ENCODE results near the gene NDC1.
"Not testable (repeated sequence)": the region's sequence is repeated elsewhere in the genome, so short reads cannot be mapped to it uniquely, and the experiment has no call there.

Gene NDC1

DNA sequence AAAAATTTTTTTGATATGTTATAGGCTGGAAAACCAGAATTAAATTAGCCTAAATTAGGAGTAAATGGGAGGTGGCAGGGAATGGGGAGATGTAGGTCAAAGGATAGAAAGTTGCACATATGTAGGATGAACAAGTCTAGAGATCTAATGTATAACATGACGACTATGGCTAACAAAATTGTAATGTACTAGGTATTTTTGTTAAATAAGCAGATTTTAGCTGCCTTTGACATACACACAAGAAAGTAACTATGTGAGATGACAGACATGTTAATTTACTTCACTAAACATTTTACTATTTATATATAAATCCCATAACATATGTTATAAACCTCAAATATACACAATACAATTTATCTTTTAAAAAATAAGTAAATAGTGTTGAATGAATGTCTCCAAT, 68.9 kb downstream of the NDC1 start:
- no peak for DNase-seq (ENCODE audit: insufficient read length, low spot score)
- no peak for FAIRE-seq

DNA sequence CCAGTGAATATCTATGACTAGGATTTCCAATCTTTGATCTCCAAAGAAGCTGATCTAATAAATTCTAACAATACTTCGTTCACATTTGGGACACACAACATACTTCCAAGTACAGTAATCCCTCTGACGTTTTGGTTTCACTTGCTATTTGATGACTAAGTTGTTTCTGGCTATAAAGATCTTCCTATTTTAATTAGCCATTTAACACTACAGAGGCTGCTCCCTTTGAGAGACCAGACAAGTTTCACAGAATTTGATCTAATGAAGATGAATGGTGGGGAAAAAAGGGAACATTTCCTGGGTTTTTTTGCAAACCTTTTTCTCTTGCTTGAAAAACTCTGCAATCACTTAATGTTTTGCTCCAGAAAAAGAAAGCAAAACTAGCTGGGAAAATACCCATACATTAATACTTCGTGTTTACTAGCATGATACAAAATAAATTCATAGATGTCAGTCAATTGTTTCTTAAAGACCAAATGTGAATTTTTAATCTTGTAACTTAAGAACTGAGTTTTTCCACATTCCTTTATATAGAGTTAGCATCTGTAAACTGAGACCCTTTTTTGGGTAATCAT, 71.2 kb downstream of the NDC1 start:
- DNase-seq (ENCODE audit: insufficient read length, low spot score) (no peak), FAIRE-seq (no peak)

DNA sequence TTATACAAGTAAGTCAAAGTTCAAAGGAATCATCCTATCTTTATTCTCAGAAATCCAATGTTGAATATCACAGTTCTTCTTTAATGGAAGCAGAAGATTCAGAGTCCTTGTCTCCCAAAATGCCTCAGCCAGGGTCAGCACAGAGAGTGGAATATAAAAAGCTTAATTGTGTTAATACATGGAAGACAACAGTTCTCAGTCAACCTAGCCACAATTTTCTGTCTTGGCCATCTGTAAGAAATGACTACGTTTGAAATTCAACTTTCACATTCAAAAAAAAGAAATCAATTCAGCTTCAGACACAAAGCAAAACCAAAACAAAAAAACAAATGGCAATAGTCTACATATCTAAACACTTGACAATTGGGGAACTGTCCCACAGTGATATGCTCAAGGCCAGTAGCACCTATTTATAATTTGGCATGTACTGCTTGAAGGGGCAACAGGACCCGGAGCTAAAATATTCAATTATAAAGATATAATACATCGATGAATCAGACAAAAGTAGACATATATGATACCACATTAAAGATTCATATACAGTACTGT, 71.8 kb downstream of the NDC1 start:
- DNase-seq (ENCODE audit: insufficient read length, low spot score), result no peak
- no peak for FAIRE-seq

DNA sequence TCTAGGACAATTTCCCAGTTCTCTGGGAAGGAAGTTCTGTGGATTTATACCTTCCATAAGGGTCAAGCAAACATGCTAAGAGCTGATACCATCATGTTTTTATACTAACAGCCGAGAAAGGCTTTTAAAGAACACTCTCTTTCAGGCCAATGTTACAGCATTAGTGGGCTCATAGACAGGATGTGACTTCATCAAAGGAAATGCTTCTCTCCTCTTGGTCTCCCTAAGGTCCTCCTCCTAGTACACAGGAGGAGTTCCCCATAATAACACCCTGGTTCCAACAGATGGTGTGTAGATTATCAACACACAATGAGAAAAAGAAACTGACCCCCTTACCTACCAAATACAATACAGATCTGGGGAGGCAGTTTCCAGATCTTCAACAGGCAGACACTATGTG, 72.4 kb downstream of the NDC1 start:
- no peak for DNase-seq (ENCODE audit: insufficient read length, low spot score)
- no peak for FAIRE-seq

DNA sequence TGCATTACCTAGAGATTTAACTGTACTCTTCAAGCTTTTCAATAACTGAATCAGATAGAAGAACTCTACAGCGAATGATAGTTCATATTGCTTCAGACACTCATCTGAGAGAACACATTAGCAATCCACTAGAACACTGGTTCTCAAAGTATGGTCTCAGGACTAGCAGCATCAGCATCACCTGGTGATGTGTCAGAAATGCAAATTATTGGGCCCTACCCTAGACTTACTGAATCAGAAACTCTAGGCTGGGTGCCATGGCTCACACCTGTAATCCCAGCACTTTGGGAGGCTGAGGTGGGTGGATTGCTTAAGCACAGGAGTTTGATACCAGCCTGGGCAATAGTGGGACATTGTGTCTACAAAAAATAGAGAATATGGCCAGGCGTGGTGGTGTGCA, 74.2 kb downstream of the NDC1 start:
- no peak for DNase-seq (ENCODE audit: insufficient read length, low spot score)
- no peak for FAIRE-seq

DNA sequence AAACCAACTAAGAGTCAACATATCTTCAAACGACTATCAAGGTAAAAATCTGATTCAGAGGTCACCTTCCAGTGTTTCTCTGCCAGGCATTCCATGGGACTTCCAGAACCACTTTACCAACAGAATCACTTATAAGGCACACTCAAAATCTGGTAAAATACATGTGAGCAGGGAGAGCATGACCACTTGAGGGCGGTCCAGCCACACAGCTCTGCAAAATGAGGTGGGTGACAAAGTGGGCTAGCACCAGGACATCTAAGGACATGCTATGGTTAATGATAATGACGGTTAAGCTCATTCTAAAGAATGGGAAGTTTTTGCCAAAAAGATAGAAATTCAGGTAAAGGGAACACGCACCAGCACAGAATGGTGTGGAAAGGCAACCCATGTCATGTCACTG, 74.6 kb downstream of the NDC1 start:
- FAIRE-seq (peak; percentile 40), DNase-seq (ENCODE audit: insufficient read length, low spot score) (no peak)

DNA sequence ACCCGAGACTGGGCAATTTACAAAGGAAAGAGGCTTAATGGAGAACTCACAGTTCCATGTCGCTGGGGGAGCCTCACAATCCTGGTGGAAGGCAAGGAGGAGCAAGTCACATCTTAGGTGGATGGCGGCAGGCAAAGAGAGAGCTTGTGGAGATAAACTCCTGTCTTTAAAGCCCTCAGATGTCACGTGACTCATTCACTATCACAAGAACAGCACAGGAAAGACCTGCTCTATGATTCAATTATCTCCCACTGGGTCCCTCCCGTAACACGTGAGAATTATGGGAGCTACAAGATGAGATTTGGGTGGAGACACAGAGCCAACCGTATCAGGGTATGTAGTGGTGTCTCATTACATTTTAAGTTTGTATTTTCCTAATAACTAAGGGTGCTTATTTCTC, 77.6 kb downstream of the NDC1 start:
- FAIRE-seq, result not testable (repeated sequence)

DNA sequence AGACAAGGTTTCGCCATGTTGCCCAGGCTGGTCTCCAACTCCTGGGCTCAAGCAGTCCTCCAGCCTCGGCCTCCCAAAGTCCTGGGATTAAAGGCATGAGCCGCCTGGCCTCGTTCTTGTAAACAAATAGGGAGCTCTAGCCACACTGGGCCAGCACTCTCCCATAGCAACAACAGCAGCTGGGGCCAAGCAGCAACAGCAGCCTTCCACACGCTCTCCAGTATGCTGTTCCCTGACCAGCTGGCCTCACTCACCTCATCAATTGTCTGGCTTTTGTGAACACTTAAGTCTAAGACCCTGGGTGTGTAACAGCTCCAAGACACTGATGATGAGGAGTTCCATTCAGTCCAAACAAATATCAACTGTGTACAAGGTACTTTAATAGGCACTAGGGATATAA, 82.2 kb downstream of the NDC1 start:
- FAIRE-seq, result no peak
- DNase-seq (ENCODE audit: insufficient read length, low spot score), result no peak

More for the DNA sequence above, 77.6 kb downstream of the NDC1 start:
- not testable (repeated sequence) for DNase-seq (ENCODE audit: insufficient read length, low spot score)

DNA sequence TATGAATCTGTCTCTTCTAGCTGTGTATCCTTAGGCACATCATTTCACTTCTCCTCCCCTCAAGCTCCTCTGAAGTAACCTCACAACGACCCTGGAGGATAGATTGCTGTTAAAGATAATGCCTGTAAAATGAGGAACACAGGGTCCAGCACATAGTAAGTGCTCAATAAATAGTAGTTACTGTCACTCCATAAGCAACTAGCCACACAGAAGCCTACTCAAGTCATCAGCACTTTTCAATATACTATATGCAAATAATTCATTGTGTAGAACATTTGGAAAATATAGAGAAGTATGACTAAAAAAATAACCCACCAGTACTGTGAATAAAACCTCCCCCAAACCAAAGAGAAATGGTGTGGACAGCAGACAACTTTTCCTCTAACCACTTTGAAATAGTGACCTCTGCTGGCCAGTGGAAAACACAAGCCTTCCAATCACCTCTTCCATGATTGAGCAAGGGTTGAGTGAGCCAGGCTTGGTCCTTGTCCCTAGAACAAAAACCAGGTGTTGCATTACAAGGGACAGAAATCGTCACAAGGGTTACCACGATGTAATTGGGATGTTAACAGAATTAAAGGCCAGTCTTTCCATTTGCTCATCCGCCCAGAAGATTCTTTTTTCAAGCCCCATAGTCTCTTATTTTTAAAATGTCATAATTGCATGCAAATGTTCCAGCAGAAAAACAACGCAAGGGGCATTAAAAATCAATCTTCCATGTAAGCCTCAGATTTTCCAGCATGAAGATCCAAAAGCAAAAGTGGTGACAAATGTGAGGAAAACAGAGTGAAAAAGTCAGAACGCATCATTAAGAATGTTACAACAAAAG, 83.4 kb downstream of the NDC1 start:
- DNase-seq (ENCODE audit: insufficient read length, low spot score) (peak; percentile 49), FAIRE-seq (no peak)

DNA sequence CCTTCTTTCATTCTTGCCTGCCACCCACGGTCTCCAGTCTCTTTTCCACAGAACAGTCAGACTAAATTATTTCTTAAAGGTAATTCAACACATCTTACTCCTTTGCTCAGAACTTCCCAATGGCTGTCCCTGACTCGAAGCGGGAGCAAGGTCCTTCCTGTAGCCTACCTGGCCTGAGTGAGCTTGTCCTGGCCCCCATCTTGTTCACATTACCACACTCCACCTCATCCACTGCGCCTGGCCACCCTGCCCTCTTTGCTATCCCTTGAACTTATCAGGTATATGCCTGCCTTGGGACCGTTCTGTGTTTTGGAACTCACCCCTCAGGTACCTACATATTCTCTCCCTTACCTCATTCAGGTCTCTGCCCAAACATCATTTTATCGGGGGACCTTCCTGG, 85.8 kb downstream of the NDC1 start:
- FAIRE-seq (no peak), DNase-seq (ENCODE audit: insufficient read length, low spot score) (no peak)

DNA sequence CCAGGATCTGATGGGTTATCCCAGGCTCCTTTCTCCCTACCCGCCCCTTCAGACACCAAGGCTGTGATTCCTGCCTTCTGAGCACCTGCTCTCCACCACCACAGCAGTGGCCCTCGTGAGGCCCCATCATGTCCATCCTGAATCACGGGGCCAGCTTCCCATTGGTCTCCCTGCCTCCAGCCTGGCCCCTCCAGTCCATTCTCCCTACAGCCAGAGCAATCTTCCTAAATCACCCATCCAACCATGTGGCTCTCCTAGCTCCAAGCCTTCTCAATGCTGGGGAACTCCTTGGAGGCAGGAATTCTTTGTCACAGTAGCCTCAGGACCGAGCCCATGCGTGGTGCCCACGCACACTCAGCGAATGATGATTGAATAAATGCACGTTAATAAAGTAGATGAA, 90.3 kb downstream of the NDC1 start:
- no peak for FAIRE-seq
- no peak for DNase-seq (ENCODE audit: insufficient read length, low spot score)

DNA sequence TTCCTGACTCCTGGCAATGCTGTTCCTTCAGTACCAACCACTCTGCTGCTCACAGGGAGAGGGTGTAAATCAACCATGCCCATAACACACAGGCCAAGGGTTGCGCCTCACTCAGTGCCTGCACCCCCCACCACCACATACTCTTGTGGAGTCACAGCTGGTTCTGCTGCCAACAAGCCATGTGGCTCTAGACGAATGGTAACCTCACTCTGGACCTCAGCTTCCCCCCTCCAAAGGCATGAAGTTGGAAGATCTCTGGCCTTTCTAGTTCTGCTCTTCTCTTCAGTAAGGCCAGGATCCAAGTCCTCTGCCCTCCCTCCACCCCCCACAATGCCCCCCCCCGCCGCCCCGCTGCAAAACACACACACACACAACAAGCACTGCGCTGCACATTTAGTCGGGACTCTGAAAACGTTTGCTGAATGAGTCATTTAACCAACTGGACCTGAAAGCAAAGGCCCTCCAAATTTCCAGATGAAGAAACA, 97.4 kb downstream of the NDC1 start:
- FAIRE-seq, result no peak
- no peak for DNase-seq (ENCODE audit: insufficient read length, low spot score)

DNA sequence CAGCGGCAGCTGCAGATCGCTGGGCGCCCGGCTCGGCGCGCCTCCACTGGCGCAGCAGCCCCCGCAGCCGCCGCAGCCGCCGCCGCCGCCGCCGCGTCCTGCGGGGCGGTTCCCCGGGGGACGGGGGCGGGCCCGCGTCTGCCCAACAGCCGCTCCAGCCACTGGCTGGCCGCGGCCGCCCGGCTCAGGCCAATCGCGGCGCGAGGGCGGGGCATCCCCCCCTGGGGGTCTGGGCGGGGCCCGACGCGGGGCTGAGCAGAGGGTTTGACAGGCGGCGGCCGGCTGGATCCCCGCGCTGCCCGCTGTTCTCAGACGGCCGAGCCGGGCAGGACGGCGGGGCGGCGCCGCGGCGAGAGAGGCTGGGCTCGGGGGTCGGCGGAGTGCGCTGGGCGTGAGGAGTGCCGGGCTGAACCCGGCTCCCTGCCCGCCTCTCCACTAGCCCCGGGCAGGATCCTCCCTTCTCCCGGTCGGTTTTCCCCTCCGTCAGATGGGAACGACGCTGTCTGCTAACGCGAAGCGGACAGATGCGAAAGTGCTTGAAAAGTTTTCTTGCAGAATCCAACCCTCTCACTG, 98.9 kb downstream of the NDC1 start, which contains the start of gene GLIS1:
GLIS1 (minus strand) TSS at position 56 of the 573 bp plus-strand sequence. CDS start 1,100 bp downstream, outside the sequence.
- DNase-seq (ENCODE audit: insufficient read length, low spot score), result peak; percentile 90
- FAIRE-seq, result peak; percentile 36

DNA sequence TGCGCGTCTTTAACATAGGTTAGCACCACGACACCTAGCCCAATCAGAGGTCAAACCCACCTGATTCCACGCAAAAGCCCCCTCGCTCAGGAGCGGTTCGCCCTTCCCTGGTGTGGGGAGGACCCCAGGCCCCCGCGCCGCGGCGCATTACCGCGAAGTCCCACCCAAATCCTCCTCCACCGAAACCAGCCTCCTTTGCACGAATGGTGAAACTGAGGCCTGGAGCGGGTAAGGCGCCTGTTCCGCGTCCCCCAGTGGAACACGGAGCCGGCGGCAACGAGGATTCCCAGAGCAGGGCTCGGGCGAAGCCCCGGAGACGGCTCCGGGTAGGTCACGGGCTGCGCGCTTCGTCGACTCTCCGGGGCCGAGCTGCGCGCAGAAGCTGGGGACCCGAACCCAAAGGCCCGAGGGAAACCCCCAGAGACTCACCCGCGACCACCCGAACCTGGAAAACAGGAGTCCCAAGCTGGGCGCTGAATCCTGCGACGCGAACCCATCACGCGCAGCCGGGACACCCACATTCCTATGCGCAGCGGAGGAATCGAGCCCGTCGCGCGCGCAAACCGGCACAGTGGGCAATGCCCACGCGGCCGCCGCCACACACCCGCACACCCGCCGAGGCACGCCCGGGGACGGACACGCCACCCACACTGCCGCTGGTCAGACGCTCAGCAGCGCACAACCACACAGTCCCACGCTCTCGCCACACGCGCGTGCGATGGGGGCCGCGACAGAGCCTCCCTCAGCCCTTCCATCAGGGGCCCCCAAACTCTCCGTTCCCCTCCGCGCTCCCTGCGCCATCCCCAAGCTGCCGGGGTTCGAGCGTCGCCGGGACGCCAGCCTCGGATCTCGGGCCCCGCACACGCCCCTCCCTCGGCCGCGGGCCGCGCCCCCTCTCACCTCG, 99.6 kb downstream of the NDC1 start:
- DNase-seq (ENCODE audit: insufficient read length, low spot score) (no peak), FAIRE-seq (no peak)

DNA sequence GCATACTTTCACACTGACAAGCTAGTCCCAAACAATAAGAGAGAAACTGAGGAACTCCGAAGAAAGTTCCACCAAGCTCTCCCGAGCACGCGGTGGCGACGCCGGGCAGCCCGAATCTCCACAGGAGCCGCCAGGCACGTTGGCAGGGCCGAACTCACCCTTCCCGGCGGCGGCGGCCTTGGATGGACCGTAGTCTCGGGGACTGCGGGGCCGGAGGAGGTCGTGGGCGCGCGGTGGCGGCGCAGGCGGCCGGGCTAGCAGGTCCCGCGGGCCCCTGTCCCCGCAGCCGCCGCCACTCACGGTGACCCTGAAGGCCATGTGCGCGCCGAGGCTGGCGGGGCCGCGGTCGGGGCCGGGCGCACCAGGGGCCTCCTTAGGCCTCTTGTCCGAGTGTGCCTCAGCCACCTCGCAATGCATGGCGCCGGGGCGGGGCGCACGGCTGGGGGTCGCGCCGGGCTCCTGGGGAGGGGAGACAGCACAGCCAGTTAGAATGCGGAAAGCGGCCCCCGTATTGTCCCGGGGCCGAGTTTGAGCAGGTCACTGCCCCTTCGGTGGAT, 100.4 kb downstream of the NDC1 start:
- FAIRE-seq (no peak), DNase-seq (ENCODE audit: insufficient read length, low spot score) (no peak)

DNA sequence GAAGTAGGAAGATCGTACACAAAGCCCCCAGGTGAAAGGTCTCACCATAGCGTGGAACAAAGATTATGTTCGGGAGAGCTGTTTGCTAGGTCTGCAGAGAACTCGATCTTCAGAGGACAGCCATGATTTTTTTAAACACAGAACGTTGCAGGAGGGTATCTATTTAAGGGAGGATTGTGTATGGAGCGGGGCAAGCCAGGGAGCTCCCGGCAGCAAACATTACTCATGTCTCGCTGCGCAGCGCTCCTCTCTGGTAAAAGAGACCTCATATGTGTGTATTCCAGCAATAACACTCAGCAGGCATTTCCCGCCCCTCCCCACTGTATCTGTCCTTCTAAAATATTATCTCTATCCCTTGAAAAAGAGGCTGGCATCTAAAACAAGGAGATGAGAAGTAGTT, 101.8 kb downstream of the NDC1 start:
- no peak for FAIRE-seq
- DNase-seq (ENCODE audit: insufficient read length, low spot score), result no peak

DNA sequence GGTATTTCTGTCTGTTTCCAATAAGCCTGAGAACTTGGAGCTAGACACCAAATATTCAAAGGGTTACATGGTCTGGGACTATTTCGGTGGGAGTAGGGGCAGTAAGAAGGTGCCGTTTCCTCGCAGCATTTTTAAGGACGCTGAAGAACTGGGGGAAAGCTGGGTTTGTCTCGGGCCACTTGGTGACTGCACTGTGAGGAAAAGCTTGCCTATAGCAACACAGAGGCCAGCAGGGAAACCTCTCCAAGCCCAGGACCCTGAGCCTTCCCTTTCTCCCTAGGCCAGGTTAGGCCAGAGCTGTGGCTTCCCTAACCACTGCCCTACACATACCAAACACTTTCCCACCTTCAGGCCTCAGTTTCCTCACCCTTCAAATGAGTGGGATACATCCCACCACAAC, 102.4 kb downstream of the NDC1 start:
- FAIRE-seq, result no peak
- DNase-seq (ENCODE audit: insufficient read length, low spot score), result no peak

DNA sequence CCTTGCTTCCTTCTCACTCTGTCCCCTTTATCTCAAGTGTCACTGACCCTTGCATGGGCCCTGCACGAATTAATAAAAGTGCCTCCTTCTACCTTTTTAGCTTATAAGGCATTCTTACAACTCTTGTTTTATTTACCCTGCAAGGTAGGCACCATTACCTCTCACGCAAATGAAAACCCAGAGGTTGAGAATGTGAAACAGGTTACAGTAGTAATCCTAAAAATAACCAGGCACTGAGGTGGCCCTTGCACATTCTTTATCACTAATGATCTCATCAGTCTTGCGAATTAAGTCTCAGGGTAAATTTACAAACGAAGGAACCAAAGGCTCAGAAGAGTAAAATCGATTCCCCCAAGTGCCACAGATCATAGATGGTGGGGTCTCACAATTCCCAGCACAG, 102.8 kb downstream of the NDC1 start:
- no peak for FAIRE-seq

DNA sequence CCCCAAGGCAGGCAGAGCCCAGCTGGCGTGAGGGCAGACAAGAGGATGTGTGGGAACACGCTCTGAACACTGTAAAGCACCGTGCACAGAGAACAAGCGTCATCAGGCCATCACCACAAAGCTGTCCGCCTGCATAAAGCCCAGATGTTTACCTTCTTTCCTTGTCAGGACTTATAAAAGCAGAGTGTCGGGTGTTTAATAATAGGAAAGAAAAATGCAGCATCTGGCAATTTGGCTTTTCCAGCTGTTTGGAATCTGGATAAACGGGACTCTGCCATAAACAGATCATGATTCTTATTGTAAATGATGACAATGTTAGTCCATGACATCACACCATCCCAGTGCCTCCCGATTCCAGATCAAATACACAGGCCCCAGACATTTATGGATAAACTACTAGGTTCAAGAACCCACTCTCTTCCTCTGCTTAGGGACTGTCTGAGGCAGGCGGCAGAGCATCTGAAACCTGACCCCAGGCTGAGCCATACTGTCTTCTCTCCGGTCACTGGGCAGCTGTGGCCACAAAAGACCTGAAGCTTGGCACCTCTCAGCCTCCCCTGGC, 103.4 kb downstream of the NDC1 start:
- peak; percentile 26 for FAIRE-seq
- DNase-seq (ENCODE audit: insufficient read length, low spot score), result no peak

More for the DNA sequence above, 102.8 kb downstream of the NDC1 start:
- DNase-seq (ENCODE audit: insufficient read length, low spot score), result no peak

Measured in HTR-8/SVneo (cell line).